GM18511 (cell line): Measurements from ENCODE around the gene GALNT1.
A peak's percentile ranks its signal among the peaks of the same experiment; 100 is the strongest.

ENCODE experiments used
- ATAC-seq: cut with Tn5 transposase; IDR thresholded peaks from one replicate; pipeline ENCODE4 v1.9.1; 2021; ENCODE audit warnings: mild to moderate bottlenecking, moderate library complexity; ENCODE audit not compliant: unreplicated experiment

Gene GALNT1

DNA sequence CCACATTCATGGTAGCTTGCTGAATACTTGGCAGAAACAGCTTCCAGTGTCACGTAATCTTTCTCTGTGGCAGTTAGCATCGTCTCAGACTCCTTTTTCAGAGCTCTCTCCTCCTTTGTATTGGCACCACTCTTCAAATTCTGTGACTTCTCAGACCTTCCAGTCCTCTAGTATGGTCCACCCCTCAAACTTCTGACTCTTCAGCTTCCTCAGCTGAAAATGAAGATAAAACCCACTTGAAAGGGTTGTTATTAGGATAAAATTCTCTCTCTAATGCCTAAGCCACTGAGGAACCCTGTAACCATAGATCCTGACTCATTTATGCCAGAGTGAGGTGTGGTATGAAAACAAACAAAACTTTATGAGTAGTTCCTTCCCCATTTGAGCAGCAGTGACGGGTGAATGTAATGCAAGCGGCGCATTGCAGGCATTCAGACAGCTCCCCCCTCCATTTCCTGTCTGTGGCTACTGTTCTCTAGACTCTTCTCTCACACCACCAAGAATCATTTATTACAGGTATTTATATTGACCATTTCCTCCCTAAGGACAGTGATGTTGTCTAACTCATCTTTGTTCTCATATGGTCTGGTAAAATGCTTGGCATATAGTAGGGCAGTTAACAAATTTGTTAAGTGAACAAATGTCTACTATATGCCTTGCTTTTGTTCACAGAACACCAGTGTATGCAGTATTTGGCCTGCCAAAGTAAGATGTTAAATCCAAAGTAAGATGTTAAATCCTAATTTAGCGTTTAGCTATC is 35.3 kb downstream of the GALNT1 start:
- ATAC-seq = peak; percentile 98

DNA sequence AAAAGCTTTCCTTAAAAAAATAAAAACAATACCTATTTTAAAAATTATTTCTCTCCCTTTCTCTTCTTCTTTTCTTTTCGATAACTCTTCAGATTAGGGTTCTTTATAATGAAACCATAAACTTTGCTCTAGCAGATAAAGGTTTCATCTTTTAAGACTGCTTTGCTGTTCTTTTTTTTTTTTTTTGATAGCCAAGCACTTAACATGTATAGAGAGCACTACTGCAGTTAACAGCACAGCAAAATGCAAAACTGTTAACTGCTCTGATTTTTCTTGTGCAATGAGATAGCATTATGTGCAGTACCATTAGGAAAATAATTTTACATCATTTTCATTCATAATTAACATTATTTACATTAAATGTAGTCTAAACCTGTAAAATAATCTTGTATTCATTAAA is 36.3 kb downstream of the GALNT1 start:
- no peak for ATAC-seq

DNA sequence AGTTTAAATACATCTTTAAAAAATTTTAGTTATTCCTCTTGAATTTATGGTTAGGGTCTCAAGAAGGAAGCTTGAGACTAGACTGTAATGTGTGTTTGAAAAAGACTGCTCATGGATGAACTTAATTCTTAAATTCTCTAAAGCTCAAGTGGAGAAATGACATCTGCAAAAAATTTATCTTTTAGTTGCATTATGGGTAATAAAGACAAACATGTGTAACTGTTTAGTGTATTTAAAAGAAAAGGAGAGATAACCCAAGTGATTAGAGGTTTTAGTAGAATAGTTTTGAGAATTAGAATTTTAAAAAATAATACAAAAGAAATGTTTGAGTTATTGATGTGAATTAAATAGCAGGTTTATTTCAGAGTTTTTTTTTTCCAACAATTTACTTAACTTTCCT is 36.7 kb downstream of the GALNT1 start:
- no peak for ATAC-seq

DNA sequence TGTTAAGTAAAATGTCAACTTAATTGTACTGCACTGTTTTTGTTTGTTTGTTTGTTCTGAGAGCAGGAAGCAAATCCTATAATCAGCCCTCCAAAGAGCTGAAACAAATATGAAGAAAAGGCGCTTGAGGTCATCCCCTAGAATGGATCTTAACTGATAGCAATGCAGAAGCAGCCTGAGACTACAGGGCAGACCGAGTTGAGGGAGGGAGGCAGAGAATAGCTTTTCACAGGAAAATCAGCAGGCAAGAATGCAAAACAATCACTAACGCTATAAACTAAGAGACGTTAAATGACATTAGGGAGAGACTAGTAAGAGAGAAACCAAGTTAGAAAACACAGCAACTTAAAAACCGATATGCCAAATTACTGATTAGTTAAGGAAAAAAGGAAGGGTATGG is 37.2 kb downstream of the GALNT1 start:
- no peak for ATAC-seq

DNA sequence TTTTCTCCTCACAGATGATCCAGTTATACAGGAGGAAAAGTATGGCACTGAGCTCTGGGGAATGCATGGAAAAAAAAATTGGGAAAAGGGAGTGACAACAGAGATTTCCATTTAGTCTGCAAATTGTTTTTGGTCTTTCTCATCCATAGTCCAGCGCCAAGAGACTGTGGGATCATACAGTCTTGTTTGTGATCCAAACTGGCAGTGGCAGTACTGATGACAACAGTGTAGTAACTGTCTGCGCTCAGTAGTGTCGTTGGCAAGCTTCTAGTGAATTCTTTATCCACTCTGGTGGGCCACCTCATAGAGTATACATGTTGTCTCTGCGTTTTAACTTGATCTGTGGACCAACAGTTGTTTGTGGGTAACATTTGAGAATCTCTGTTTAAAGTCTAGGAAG is 37.9 kb downstream of the GALNT1 start:
- no peak for ATAC-seq

DNA sequence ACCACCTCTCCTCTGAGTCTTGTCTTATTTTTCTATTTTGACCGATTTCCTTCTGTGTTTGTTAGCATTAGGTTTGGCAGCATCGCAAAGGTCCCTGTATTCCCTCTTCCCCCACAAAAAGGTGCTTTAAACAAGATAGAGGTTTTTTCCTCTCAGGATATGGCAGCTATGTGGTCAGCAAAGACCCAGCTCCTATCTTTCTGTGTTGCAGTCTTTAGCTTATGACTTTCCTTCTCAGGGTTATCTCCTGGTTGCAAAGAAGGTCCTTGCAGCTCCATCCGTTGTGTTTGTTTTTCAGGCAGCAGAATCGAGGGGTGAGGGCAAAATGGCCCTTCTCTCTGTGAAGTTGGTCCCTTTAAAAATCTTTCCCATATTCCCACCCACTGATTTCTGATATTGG is 38.4 kb downstream of the GALNT1 start:
- no peak for ATAC-seq

DNA sequence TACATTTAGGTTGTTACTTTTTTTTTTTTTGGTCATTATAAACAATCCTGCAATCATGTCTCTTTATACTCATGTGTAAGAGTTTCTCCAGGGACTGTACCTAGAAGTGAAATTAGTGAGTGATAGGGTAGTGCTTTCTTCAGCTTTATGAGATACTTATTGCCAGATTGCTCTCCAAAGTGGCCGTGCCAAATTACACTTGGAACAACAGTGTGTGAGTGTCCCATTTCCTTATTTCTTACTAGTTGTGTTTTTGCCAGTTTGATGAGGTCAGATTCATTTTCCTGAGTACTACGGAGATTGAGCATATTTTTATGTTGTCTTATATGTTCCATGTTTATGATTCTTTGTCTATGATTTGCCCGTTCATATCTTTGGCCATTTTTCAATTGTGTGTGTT is 39.2 kb downstream of the GALNT1 start:
- ATAC-seq = no peak

DNA sequence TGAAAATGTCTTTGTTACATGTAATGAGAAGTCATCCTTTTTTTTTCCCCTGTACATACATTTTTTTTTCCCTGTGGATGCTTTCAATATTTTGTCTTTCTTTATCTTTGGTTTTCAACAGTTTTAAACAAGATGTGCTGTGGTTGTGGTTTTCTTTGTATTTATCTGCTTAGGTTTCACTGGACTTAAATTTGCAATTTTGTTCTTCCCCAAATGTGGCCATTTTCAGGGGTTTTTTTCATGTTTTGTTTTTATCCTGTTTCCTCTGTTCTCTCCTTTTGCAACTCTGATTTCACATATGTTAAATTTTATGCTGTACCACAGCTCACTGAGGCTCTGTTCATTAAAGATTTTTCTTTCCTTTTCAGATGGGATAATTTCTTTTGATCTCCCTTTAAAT is 41.7 kb downstream of the GALNT1 start:
- ATAC-seq = no peak

DNA sequence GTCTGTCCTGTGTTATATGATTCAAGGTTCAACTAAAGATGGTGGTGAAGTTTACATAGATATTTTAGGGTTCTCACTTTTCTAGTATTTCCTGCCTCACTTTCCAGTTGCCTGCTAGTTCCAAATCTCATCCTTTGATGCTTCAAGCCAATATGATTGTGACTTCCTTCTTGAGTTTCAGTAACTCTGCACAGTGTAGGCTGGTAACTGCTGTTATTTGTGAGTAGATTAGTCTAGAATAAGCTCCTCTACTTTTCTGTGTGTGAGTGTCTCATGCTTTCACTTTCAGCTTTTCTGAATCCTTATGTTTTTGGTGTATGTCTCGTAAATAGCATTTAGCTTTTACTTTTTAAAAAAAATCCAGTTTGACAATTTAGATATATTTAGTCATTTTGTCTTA is 42.6 kb downstream of the GALNT1 start:
- ATAC-seq = peak; percentile 72

DNA sequence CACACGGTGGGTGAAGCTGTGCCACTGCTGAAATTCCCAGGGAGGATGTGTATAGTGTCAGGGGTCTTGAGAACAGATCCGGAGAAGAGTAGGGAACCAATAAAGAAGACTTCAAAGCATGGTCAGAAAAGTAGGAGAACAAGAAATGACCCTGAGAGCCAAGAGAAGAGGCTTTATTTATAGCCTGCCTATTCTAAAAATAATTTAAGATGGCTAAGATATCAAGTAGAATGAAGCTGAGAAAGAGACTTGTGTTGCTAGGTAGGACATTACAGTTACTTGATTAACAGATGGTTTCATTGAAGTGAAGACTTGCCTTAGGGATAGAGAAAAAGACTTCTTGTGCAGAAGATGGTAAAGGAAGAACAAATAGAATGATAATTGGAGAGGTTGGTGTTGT is 43.7 kb downstream of the GALNT1 start:
- no peak for ATAC-seq

DNA sequence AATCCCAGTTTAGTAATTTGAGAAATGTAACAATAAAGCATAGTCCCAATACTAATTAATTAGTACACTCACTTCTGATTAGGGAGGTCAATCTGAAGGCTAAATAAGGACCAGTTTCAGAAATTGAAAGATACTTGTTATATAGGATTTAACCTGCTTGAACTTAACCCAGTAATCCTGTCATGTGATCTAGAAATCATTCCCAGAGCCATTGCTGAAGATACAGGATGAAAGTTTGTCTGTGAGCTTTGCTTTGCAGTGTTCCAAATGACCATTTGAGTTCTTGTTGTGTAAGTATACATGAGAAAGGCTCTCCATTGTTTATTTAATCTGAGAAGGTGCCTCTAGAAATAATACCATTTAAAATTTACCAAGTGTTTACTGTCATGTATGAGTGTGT is 52.2 kb downstream of the GALNT1 start:
- ATAC-seq = no peak

DNA sequence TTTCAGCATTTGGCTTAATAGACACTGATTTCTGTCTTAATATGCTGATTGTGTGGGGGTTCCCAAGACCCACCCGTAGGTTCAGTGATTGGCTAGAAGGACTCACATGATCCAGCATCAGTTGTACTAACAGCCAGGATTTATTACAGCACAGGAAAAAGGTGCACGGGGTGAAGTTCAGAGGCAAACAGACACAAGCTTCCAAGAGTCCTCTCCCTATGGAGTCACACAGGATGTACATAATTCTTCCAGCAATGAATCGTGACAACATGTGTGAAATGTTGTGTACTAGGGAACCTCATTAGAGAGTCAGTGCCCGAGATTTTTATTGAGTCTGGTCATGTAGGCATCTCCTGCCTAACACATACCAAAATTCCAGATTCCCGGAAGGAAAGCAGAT is 52.8 kb downstream of the GALNT1 start:
- ATAC-seq = no peak

DNA sequence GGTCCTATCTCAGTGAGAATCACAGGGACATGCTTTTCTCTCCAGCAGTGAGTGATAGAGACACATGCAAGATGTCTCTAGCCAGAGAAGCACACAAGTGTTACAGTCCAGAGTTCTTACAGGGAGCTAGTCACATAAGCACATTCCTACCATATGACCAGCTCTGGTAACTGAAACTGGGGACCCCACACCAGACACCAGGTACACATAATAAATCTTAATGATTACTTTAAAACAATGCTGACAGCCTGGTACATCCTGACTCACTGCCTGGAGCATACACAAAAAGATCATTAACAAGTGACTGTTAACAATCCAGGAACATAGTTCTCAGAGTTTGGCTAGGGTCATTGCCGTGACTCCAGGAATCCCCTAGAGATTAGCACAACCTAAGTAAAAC is 53.6 kb downstream of the GALNT1 start:
- ATAC-seq = no peak

DNA sequence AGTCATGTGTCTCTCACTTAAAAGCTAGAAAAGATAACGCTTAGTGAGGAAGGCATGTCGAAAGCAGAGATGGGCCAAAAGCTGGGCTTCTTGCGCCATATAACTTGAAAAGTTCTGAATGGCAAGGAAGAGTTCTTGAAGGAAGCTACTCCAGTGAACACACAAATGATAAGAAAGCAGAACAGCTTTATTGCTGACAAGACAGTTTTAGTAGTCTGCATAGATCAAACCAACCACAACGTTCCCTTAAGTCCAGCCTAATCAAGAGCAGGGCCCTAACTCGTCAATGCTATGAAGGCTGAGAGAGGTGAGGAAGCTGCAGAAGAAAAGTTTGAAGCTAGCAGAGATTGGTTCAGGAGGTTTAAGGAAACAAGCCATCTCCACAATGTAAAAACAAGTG is 55.7 kb downstream of the GALNT1 start:
- ATAC-seq = no peak

DNA sequence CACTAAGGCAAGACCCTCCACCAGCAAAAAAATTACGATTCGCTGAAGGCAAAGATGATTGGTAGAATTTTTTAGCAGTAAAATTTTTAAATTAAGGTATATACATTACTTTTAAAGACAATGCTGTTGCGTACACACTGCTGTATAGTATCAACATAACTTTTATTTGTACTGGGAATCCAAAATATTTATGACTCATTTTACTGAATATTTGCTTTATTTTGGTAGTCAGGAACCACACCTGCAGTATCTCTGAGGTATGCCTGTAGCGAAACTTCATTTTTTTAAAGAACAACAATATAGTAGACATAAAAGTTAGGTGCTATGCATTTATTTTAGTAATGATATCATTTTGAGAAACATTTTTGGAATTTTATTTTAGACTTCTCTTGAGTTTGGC is 57.8 kb downstream of the GALNT1 start:
- no peak for ATAC-seq

DNA sequence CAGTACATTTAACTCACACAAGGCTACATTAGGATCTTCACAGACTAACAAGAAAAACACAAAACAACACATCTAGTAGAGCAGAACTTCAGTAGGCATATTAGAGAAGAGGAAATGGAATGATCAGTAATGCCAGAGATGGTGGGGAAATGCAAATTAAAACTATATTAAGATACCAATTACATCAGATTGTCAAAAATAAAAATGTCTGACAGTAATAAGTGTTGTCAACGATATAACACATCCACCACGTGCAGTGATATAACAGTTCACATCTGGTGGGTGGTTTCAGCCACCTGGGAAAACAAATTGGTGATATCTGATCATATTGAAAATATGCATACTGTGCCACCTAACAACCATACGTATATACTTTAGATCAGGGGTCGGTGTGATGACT is 59.9 kb downstream of the GALNT1 start:
- ATAC-seq = no peak

DNA sequence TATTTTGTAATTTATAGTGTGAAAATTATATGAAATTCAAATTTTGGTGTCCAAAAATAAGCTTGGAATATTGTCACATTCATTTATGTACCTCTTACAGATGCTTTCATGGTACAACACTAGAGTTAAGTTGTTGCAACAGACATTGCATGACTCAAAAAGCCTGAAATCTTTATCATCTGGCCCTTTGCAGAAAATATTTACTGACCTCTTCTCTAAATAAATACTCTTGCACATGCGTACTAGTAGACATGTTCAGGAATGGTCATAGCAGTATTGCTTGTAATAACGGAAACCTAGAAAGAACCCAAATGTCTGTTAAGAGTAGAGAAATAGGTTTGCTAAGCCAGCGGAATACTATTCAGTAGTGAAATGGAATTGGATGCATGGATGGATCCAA is 60.4 kb downstream of the GALNT1 start:
- no peak for ATAC-seq

DNA sequence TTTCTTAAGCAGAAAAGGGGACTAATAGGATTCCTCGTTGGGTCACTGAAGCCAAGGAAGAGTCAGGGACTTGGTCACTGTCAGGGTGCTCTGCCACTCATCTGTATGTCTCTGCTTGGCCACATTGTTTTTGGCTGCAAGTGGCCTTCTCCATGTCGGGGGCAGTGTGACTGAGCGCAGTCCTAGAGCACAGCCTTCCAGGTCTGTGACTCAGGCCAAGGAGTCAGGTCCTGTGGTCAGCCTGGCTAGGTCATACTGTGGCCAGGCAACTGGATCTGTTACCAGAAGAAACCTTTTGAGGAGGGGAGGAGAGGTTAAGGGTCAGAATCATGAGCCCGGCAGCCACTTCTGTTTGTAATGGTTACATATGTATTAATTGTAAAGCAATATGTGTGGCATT is 61.3 kb downstream of the GALNT1 start:
- ATAC-seq = no peak

DNA sequence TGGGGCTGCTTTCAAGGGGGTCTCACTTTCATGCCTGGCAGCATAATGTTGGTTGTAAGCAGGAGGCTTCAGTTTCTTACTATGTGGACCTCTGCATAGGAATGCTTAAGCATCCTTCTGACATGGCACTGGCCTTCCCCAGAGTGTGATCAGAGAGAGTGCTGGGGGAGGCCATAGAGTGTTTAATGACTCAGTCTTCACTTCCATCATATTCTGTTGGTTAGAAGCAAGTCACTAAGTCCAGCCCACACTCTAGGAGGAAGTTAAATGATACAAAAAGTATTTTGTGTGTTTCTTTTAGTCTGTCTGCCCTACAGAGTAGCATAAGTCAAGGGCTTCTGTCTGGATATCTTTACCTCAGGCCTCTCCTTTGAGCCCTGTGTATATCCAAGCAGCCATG is 64.9 kb downstream of the GALNT1 start:
- no peak for ATAC-seq

DNA sequence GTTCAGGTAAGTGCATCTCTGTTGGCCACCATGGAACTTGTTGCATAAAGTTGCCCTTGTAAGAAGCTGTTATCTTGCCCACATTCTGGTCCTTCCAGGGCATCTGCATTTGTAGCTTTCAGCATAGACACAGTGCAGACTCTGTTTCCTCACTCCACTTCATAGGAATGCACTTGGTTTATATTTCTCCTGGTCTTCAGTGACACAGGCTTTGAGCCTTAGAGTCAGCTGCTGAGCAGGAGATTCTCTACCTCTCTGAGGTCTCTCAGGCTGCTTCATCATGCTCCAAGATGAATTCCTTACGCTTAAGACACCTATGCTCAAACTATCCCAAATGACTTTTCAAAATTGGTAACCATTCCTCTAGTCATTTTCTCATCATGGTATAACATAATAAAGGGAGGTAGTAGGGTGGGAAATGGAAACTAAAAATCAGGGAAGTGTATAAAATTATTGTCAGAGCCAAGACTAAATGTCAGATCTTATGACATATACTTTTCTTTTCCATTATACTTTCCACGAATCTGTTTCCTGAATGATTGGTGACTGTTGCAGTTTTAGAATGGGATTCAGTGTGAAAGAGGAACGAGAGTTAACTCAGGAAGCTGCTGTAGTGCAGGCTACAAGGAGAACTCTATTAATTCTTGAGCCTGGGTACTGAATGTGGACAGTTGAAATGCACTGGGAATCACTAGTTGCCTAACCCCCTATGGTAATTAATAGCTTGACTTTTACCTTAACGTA is 72.0 kb downstream of the GALNT1 start:
- no peak for ATAC-seq

DNA sequence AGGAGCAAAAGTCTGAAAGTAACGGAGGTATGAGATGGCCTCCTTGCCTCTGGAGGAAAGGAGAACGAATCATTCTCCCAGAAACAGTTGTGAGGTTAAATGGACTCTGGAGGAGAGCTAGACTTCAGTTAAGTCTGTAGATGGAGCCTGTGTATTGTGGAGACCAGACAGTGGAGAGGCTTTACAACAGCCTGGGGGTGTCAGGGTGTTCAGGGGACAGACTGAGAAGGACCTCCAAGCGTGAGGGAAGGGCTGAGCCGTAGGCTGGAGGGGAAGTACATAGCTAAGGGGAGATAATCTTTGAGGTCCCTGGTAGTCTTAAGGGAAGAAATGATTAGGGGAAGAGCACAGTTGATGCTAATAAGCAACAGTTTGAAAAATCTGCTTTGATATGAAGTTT is 76.6 kb downstream of the GALNT1 start:
- no peak for ATAC-seq

DNA sequence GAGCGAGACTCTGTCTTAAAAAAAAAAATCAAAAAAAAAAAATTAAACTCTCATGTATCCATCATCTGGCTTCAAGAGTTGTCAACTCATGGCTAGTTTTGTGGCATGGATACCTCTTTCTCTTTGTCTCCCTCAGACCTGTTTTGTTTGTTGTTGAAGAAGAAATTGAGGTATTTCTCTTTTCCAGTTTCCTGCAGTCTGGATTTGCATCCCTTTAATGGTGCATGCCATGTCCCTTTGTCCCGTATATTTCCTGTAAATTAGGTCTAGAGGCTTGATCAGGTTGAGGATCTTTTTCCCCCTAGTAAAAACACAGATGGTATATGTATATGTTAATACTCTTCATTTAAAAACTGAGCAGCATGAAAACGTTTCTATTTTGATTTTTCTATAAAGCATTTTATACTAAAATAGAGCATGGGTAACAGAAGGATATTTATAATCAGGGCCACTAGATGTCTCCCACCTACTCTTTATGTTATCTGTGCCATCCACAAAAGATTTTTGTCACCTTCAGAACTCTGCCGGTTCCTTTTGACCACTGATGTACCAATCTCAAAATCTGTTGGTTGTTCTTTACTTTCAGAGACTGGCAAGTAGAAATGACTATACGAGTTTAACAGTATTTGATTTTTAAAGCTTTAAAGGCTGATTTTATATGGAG is 80.1 kb downstream of the GALNT1 start:
- ATAC-seq = peak; percentile 45
